Measurements from ENCODE around the gene RARRES1. TPM values are rescaled to one million over a fixed set of nuclear protein-coding genes. Genes with fewer than 3 reads are reported as not detected.

The RARRES1 gene
- polyA plus RNA-seq, 12 donors, result 0.89 to 36.8 (median 3.7) TPM; not detected in 1

DNA sequence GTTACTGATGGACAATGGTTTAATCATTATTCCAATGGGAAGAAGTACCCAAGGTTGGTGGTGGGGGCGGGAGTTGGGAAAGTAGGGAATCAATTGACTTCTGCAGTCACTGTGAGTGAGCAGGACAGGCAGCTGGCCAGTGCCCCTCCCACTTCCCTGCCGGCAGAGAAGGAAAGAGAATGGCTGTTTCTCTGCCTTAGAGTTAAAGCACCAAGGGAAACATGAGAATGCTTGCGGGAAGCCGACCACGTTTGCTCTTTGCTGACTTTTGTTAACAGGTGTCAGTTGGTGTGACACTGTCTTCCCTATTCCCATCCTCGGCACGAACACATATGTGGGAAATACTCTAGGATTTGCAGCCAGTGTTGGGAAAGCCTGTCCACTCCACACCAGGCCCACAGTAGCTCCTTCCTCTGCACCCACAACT lies 36.1 kb upstream of the RARRES1 start:
- DNase-seq, result peak; percentile 72

DNA sequence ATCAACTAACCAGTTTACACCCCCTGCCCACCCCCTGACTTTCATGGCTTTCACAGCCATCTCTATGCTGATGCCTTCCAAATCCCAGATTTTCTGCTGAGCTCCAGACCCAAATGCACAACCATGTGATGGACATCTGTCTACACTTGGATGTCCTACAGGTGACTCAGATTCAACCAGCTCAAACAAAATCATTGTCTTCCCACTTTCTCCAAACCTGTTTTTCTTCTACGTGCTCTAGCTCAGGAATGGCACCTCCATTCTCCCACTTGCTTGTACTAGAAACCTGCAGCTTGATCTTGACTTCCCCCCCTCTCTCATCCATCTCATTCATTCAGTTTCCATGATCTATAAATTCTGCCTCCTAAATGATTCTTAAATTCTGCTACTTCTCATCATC lies 34.1 kb upstream of the RARRES1 start:
- no peak for DNase-seq

DNA sequence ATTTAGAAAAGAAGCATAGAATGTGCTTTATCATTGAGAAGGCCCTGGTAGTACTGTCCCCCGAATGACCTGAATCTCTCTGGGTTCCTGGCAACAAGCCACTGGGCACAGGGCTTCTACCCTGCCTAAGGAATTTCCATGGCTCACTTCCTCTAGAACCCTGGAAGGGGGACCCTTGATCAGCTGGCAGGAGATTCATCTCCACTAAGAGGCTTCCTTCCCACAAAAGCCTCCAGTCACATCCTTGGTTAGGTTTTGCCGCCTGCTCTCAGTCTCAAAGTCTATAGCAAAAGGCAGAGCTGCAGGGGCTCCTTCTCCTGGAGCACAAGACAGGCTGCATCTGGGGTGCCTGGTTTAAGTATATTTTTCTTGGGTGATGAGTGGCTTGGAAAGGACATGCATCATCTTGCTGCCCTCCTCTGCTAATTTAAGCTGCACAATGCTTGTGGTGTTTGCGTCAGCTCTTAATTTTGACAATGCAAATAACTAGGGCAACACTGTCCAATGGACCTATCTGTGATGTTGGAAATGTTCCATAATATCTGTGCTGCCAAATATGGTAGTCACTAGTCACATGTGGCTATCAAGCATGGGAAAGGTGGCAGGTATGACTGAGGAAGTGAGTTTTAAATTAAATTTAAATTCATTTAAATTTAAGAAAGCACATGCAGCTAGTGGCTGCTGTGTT lies 33.4 kb upstream of the RARRES1 start:
- no peak for DNase-seq

DNA sequence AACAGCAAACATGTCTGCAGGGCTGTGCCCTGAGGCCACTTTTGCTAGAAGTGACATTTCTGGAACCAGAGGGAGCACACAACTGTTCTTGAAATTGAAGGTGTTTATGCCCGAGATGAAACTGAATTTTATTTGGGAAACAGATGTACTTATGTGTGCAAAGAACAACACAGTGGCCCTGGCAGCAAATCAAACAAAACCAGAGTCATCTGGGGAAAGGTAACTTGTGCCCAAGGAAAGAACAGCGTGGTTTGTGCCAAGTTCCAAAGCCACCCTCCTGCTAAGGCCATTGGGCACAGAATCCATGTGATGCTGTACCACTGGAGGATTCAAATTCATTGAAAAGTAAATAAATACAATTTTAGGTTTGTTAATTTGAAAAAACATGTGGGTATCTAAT lies 31.2 kb upstream of the RARRES1 start:
- DNase-seq, result no peak

- peak; percentile 38 for DNase-seq
Measured at GRCh38 chr3:158762701-158763100, 30.4 kb upstream of the RARRES1 start.

DNA sequence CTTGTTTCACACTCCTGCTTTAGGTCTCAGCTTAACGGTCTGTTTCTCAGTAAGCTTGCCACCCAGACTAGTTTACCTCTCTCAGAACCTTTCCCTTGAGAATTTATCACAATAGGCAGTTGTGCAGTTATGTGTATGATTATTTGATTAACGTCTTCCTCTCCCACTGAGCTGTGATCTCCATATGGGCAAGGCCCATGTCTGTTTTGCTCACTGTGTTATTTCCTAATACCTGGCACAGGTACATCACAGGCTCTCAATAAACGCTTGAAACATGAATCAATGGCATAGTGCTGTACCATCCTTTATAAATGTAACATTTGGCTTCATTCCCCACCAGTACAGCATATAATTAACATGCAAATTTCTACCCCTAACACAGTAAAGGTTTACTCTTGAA lies 29.1 kb upstream of the RARRES1 start:
- no peak for DNase-seq

DNA sequence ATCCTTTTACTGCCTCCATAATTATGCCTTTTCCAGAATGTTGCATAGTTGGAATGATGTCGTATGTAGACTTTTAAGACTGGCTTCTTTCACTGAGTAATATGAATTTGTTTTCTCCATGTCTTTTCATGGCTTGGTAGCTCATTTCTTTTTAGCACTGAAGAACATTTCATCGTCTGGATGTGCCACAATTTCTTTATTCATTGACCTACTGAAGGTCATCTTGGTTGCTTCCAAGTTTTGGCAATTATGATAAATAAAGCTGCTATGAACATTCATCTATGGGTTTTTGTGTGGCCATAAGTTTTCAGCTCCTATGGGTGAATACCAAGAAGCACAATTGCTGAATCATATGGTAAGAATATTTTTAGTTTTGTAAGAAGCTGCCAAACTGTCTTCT lies 23.2 kb upstream of the RARRES1 start:
- DNase-seq, result no peak

DNA sequence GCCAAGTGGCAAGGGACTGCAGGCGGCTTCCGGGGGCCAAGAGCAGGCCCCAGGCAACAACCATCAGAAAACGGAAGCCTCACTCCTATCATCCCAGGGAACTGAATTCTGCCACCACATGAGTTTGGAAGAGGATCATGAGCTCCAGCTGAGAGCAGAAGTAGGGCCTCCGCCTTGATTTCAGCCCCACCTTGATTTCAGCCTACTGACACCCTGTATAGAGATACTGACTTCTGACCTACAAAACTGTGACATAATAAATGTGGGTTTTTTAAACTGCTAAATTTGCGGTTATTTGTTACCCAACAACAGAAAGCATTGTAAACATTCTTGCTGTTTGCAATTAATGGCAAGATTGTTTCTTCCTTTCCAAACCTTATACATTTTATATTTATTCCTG lies 21.6 kb upstream of the RARRES1 start:
- no peak for DNase-seq

GRCh38 chr3:158751316-158751715 lies 19.1 kb upstream of the RARRES1 start:
- no peak for DNase-seq

DNA sequence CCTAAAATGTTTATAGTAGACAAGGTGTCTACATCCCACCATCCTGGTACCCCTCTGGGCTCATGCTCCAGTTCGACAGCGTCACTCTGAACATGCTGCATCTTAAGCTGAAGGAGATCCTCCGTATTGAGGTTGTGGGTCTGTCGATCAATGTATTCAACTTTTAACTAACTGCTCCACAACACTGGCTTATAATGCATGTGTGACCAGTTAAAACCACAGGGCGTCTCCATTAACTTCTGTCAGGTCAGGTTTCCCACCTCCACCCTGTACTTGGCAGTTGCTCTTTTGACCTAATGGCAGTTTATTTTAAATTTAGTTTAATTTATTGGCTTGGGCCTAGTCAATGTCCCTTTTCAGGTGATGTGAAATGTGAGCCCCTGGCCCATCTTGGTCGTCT lies 17.8 kb upstream of the RARRES1 start:
- DNase-seq, result no peak

- DNase-seq, result no peak
Measured at GRCh38 chr3:158749526-158749925, 17.3 kb upstream of the RARRES1 start.

GRCh38 chr3:158748237-158748828 lies 16.1 kb upstream of the RARRES1 start:
- no peak for DNase-seq

- DNase-seq, result no peak
Measured at GRCh38 chr3:158747417-158747816, 15.2 kb upstream of the RARRES1 start.

GRCh38 chr3:158745551-158745950 lies 13.3 kb upstream of the RARRES1 start:
- DNase-seq, result no peak

DNA sequence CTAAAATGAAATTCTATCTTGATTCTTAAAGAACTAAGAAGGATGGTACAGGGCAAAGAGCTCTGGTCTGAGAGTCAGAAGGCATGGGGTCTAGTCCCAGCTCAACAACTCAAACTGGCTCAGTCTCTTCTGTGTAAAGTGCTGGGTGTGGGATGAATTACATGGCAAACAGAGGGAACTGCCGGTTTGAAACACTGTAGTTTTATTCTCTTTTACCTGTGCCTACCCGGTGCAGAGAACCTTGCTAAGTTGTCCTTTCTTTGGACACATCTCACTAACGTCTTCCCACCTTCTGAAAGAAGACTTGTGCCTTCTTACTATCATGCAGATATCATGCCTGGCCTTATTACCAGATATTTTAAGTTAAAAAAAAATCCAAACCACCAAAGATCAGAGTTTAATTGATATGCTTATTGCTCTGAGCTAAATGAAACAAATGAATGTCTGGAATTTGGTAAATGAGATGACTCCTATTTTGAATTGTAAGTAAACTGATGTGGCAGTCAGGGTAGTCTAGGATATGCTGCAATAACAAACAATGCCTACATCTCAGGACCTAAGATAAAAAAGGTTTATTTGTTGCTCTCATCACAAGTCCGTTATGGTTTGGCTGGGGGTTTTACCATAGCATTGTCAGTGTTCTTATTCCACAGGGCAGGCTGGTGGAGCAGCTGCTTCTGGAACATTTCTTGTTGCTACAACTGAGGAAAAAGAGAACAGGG lies 12.5 kb upstream of the RARRES1 start:
- no peak for DNase-seq

GRCh38 chr3:158743664-158744566 lies 11.7 kb upstream of the RARRES1 start:
- no peak for DNase-seq

GRCh38 chr3:158742871-158743663 lies 10.8 kb upstream of the RARRES1 start:
- DNase-seq, result no peak

GRCh38 chr3:158739661-158740060 lies 7.4 kb upstream of the RARRES1 start:
- DNase-seq, result no peak

GRCh38 chr3:158739078-158739477 lies 6.8 kb upstream of the RARRES1 start:
- no peak for DNase-seq

DNA sequence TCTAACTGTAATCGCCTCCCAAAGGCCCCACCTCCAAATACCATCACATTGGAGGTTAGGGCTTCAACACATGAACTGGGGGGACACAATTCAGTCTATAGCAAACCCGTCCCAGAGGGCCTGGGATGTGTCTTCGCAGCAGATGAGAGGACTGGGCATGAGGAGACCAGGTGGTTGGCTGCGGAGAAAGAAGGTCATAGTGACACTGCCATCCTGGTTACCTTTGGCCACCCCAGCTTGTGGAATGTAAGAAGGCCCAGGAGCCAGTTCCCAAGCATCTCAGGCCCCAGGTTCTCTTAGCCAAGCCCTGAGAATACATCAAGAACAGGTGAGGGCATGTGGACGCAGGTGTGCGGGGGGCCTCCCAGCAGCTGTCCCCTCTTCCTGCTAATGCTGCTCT lies 6.4 kb upstream of the RARRES1 start:
- DNase-seq, result no peak

- DNase-seq, result no peak
Measured at GRCh38 chr3:158737976-158738615, 5.8 kb upstream of the RARRES1 start.
